H1 (cell line): ENCODE results near the gene GABRE. TPM values are rescaled to one million over a fixed set of nuclear protein-coding genes. Genes with fewer than 3 reads are reported as not detected.

Experiments
- CTCF ChIA-PET: fragments of 300-600 bp; sonication (Branson Sonifier 250); formaldehyde crosslinking; loops from one replicate; lab custom pipeline; 2021; ENCODE audit not compliant: partially characterized antibody; lab: Charles Lee
- POLR2A ChIA-PET: fragments of 300-600 bp; sonication (Branson Sonifier 250); formaldehyde crosslinking; loops from one replicate; lab custom pipeline; 2021; ENCODE audit warnings: inconsistent platforms; ENCODE audit not compliant: partially characterized antibody; lab: Charles Lee
- DNase-seq, 2 experiments: peaks; one replicate each; pipeline versions ENCODE4 v3.0.0 to v3.0.0-alpha.2; 2010 to 2022; ENCODE audit warnings: low spot score in 2 of 2, low read depth in 1 of 2, mixed read lengths in 1 of 2
- FAIRE-seq: peaks from 2 replicates; lab custom pipeline; 2011; peaks lifted over from hg19 to GRCh38; lab: Jason Lieb, UNC
- H2AFZ ChIP-seq: 2 replicates; pipeline ENCODE4 v1.8.1; 2012; ENCODE audit warnings: low read length, inconsistent platforms
- H2AK5ac ChIP-seq: 2 replicates; pipeline ENCODE4 v1.6.1; 2013; ENCODE audit warnings: low read depth, low read length
- H2BK120ac ChIP-seq: replicated peaks from 2 replicates; pipeline ENCODE3; 2013; ENCODE audit warnings: low read depth, low read length, inconsistent platforms
- H2BK12ac ChIP-seq: 2 replicates; pipeline ENCODE4 v1.6.1; 2013; ENCODE audit warnings: low read depth, low read length
- H2BK15ac ChIP-seq: 2 replicates; pipeline ENCODE4 v1.6.1; 2013; ENCODE audit warnings: low read length
- H2BK20ac ChIP-seq: 2 replicates; pipeline ENCODE4 v1.6.1; 2013; ENCODE audit warnings: low read length
- H2BK5ac ChIP-seq: 2 replicates; pipeline ENCODE4 v1.6.1; 2013; ENCODE audit warnings: low read depth, low read length
- H3K14ac ChIP-seq: 2 replicates; pipeline ENCODE4 v1.6.1; 2013; ENCODE audit warnings: inconsistent platforms; ENCODE audit not compliant: insufficient read length
- H3K18ac ChIP-seq: 2 replicates; pipeline ENCODE4 v1.6.1; 2013; ENCODE audit warnings: low read length; ENCODE audit errors: extremely low read depth
- H3K23ac ChIP-seq: 2 replicates; pipeline ENCODE4 v1.6.1; 2013; ENCODE audit warnings: inconsistent platforms; ENCODE audit not compliant: insufficient read length
- H3K23me2 ChIP-seq: 2 replicates; pipeline ENCODE4 v1.6.1; 2013; ENCODE audit warnings: low read depth, low read length
- H3K27ac ChIP-seq: 2 replicates; pipeline ENCODE4 v1.6.1; 2011; ENCODE audit warnings: low read depth, low read length, inconsistent platforms
- H3K27me3 ChIP-seq, 4 experiments: replicated peaks in 1 of 4; 1 replicate in 1 of 4; 2 replicates in 3 of 4; pipeline versions ENCODE4 v1.6.1 to v1.8.1; 2011 to 2013; ENCODE audit warnings: low read length in 3 of 4, mild to moderate bottlenecking in 3 of 4, inconsistent platforms in 2 of 4, mixed read lengths in 2 of 4, moderate library complexity in 1 of 4; ENCODE audit not compliant: control insufficient read depth in 3 of 4, insufficient read depth in 3 of 4; ENCODE audit errors: extremely low read depth in 1 of 4
- H3K36me3 ChIP-seq, 4 experiments: 2 replicates each; pipeline versions ENCODE4 v1.6.1 to v1.8.1; 2011 to 2013; ENCODE audit warnings: mild to moderate bottlenecking in 4 of 4, low read length in 3 of 4, moderate library complexity in 2 of 4, control low read depth in 1 of 4, inconsistent platforms in 1 of 4; ENCODE audit not compliant: insufficient read depth in 4 of 4, control insufficient read depth in 2 of 4
- H3K4ac ChIP-seq: replicated peaks from 2 replicates; pipeline ENCODE3; 2013; ENCODE audit warnings: low read length, low read depth, mixed read lengths, inconsistent platforms; ENCODE audit not compliant: insufficient read length
- H3K4me1 ChIP-seq, 4 experiments: replicated peaks in 1 of 4; 1 replicate in 1 of 4; 2 replicates in 3 of 4; pipeline versions ENCODE4 v1.6.1 to v1.8.1; 2011 to 2013; ENCODE audit warnings: low read length in 3 of 4, inconsistent platforms in 2 of 4, mixed read lengths in 1 of 4; ENCODE audit not compliant: insufficient read depth in 4 of 4, control insufficient read depth in 3 of 4
- H3K4me2 ChIP-seq, 2 experiments: 2 replicates each; pipeline versions ENCODE4 v1.6.1 to v1.8.1; 2011 to 2013; ENCODE audit warnings: low read depth in 2 of 2, low read length in 2 of 2, control low read depth in 1 of 2, inconsistent platforms in 1 of 2, mild to moderate bottlenecking in 1 of 2; ENCODE audit not compliant: insufficient read depth in 1 of 2
- H3K4me3 ChIP-seq, 4 experiments: fragments of 200-600, 300-600 bp in 1 of 4; sonication (generic), shearing (Covaris generic), sonication (Bioruptor Twin) in 1 of 4; 2 replicates each; pipeline versions ENCODE4 v1.5.1 to v1.8.1; 2011 to 2016; ENCODE audit warnings: low read length in 4 of 4, low read depth in 3 of 4, control low read depth in 2 of 4, inconsistent platforms in 2 of 4, mild to moderate bottlenecking in 2 of 4, mixed read lengths in 1 of 4, moderate library complexity in 1 of 4; ENCODE audit not compliant: insufficient read depth in 2 of 4; ENCODE audit errors: extremely low read depth in 1 of 4
- H3K56ac ChIP-seq: replicated peaks from 2 replicates; pipeline ENCODE3; 2013; ENCODE audit warnings: low read depth, mild to moderate bottlenecking, mixed read lengths, low read length, inconsistent platforms; ENCODE audit not compliant: insufficient read length
- H3K79me1 ChIP-seq: 2 replicates; pipeline ENCODE4 v1.6.1; 2013; ENCODE audit warnings: low read depth, low read length, control low read depth
- H3K79me2 ChIP-seq, 2 experiments: 2 replicates each; pipeline versions ENCODE4 v1.6.1 to v1.8.1; 2012 to 2013; ENCODE audit warnings: low read length in 2 of 2, mild to moderate bottlenecking in 2 of 2, inconsistent platforms in 1 of 2; ENCODE audit not compliant: insufficient read depth in 2 of 2, control insufficient read depth in 1 of 2
- H3K9ac ChIP-seq, 4 experiments: replicated peaks in 1 of 4; 1 replicate in 1 of 4; 2 replicates in 3 of 4; pipeline versions ENCODE4 v1.6.1 to v1.8.1; 2011 to 2013; ENCODE audit warnings: low read depth in 3 of 4, low read length in 3 of 4, control low read depth in 2 of 4, mild to moderate bottlenecking in 2 of 4, moderate library complexity in 2 of 4, inconsistent platforms in 1 of 4; ENCODE audit errors: extremely low read depth in 1 of 4
- H3K9me3 ChIP-seq, 2 experiments: 2 replicates each; pipeline versions ENCODE4 v1.6.1 to v1.8.1; 2012 to 2013; ENCODE audit warnings: mild to moderate bottlenecking in 2 of 2, moderate library complexity in 2 of 2, control low read depth in 1 of 2, inconsistent platforms in 1 of 2, low read depth in 1 of 2, low read length in 1 of 2, mixed read lengths in 1 of 2; ENCODE audit not compliant: insufficient read depth in 2 of 2
- H4K20me1 ChIP-seq, 2 experiments: replicated peaks in 1 of 2; 2 replicates each; pipeline versions ENCODE3 to v1.8.1; 2011 to 2013; ENCODE audit warnings: inconsistent platforms in 2 of 2, low read length in 2 of 2, mild to moderate bottlenecking in 1 of 2; ENCODE audit not compliant: insufficient read depth in 2 of 2, control insufficient read depth in 1 of 2
- H4K5ac ChIP-seq: 2 replicates; pipeline ENCODE4 v1.6.1; 2013; ENCODE audit warnings: low read length, low read depth, mixed read lengths, inconsistent platforms; ENCODE audit not compliant: insufficient read length
- H4K8ac ChIP-seq: 2 replicates; pipeline ENCODE4 v1.8.0; 2013; ENCODE audit warnings: mild to moderate bottlenecking, moderate library complexity, low read length, inconsistent platforms; ENCODE audit not compliant: insufficient read depth; ENCODE audit errors: extremely low read depth
- H4K91ac ChIP-seq: replicated peaks from 2 replicates; pipeline ENCODE3; 2013; ENCODE audit warnings: low read length, mixed read lengths, inconsistent platforms; ENCODE audit not compliant: insufficient read length
- JUN ChIP-seq: IDR thresholded peaks from 2 replicates; pipeline ENCODE4 v1.6.1; 2011; ENCODE audit warnings: low read depth, mild to moderate bottlenecking, improper control_type of control experiment, low read length
- WGBS, 2 experiments: shearing (Covaris generic) in 1 of 2; methylation state at CpG; one replicate each; pipeline versions ENCODE4 v1.1.6 to v1.1.7; 2013 to 2015; ENCODE audit warnings: low lambda C conversion rate in 2 of 2, mixed read lengths in 2 of 2, inconsistent platforms in 1 of 2, low coverage in 1 of 2, missing lambda C conversion rate in 1 of 2; ENCODE audit not compliant: insufficient replicate concordance in 2 of 2, insufficient coverage in 1 of 2, insufficient read length in 1 of 2; ENCODE audit errors: extremely low coverage in 1 of 2, missing lambda C conversion rate in 1 of 2; 5-methylcytosine and 5-hydroxymethylcytosine counted together
- polyA plus RNA-seq, 7 experiments: library from polyadenylated mRNA; depleted of rRNA in 3 of 7; stranded (reverse) in 5 of 7; unstranded in 2 of 7; fragments of >200 nt in 5 of 7; fragments of 200-250 nt in 2 of 7; gene quantifications; 1 replicate in 5 of 7; 2 replicates in 1 of 7; 4 replicates in 1 of 7; pipeline versions ENCODE4 v1.2.1 to v1.2.3, GENCODE V29; 2011 to 2013; ENCODE audit warnings: missing spikeins in 2 of 7, mixed read lengths in 2 of 7
- total RNA-seq: library from RNA; stranded (reverse); fragmentation: NEBNext Ultra II Directional; extraction: Animal tissue kit (Norgen Biotek cat#: 25700); gene quantifications from 2 replicates; pipeline ENCODE4 v1.2.1, GENCODE V29; 2021

GABRE gene
- total and polyA plus RNA-seq, 2 of the 8 experiments (the other 6 are each of a cell fraction or from before 2014, with no cell fraction given), result 5.5 to 7.0 TPM

- Histone ChIP-seq H2BK15ac (no peak overlapping the region), H3K4me3 (peak overlapping the region in 1 of 4 experiments; percentile 57; a peak in 3 of 8 replicates), H3K23me2 (no peaks in the 10 kb centered on the region), H3K23ac (no peak overlapping the region), H4K20me1 (no peaks in the 10 kb centered on the region), H4K91ac (no peak overlapping the region), H3K79me1 (no peaks in the 10 kb centered on the region), H3K9me3 (no peaks in the 10 kb centered on the region), H3K18ac (no peak overlapping the region; the same call in 1 of the 2 replicates), H2BK120ac (no peak overlapping the region), H3K4me2 (peak overlapping the region in 1 of 2 experiments; percentile 74; a peak in 3 of 4 replicates), H3K79me2 (no peaks in the 10 kb centered on the region), H4K8ac (no peak overlapping the region), H2BK5ac (no peak overlapping the region), H3K9ac (no peak overlapping the region), H3K27me3 (peaks cover 3 to 27% (median 9%) of the 10 kb centered on the region in 4 experiments; a peak in 6 of 7 replicates), H4K5ac (no peak overlapping the region), H3K14ac (no peak overlapping the region), H2AK5ac (no peak overlapping the region), H2AFZ (no peak overlapping the region), H2BK12ac (no peak overlapping the region), H2BK20ac (no peak overlapping the region), H3K56ac (no peak overlapping the region), H3K27ac (no peak overlapping the region), H3K4me1 (peaks cover 0 to 8% (median 2%) of the 10 kb centered on the region in 4 experiments; a peak in 2 of 7 replicates), H3K4ac (no peak overlapping the region), H3K36me3 (peaks cover 0 to 3% (median 0%) of the 10 kb centered on the region in 4 experiments; a peak in 2 of 8 replicates)
- CTCF ChIA-PET, result interaction anchor here (1.0 to 2.5 kb wide), 3 partner anchors 60 to 668 kb away, joined by 3 to 6 read pairs (median 4); partner anchors contain the start of gene MAGEA4
- POLR2A ChIA-PET, result no interaction called here
- DNase-seq, result no peak
- 76% methylated on average over 2 of the region's 4 CpGs; no CpG with 5 or more reads in 1 of the 2 experiments for WGBS, 2 experiments
- FAIRE-seq, result no peak
- no peak for TF ChIP-seq JUN
Observed at GRCh38 chrX:151973060-151973661, 1.3 kb downstream of the GABRE start.
